IPS-15b (cell line): ENCODE data around the gene SP9.

Source experiments
- H3K27me3 ChIP-seq: one replicate; pipeline ENCODE4 v1.6.1; 2013; ENCODE audit warnings: low read length; ENCODE audit not compliant: control insufficient read depth, insufficient read depth
- H3K36me3 ChIP-seq: one replicate; pipeline ENCODE4 v1.6.1; 2013; ENCODE audit warnings: low read length; ENCODE audit not compliant: control insufficient read depth, insufficient read depth
- H3K4me1 ChIP-seq: one replicate; pipeline ENCODE4 v1.6.1; 2013; ENCODE audit warnings: mild to moderate bottlenecking, low read length; ENCODE audit not compliant: control insufficient read depth, insufficient read depth
- H3K4me3 ChIP-seq: one replicate; pipeline ENCODE4 v1.5.1; 2013; ENCODE audit warnings: low read depth, low read length
- H3K9ac ChIP-seq: one replicate; pipeline ENCODE4 v1.6.1; 2013; ENCODE audit warnings: low read depth, mild to moderate bottlenecking, low read length
- H3K9me3 ChIP-seq: one replicate; pipeline ENCODE4 v1.6.1; 2013; ENCODE audit warnings: mild to moderate bottlenecking, low read length; ENCODE audit not compliant: control insufficient read depth, insufficient read depth

The SP9 gene

DNA sequence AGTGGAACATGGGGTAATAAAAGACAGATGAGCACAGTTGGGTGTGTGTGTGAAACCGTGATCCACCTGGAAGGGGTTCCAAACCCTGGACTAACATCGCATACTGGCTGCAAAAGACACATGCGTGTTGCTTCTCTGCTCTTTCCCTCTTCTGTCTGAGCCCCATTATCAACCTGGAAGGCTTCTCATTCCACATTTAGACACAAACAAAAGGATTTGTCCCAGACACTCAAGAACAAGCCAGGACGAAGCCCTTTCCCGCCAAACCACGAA lies 7.0 kb upstream of the SP9 start:
- no peaks in the 10 kb centered on the region for H3K36me3 ChIP-seq
- H3K27me3 ChIP-seq = peaks cover 72% of the 10 kb centered on the region
- H3K4me1 ChIP-seq = peaks cover 28% of the 10 kb centered on the region
- peak overlapping the region; percentile 72 for H3K4me3 ChIP-seq
- H3K9me3 ChIP-seq = no peaks in the 10 kb centered on the region
- no peak overlapping the region for H3K9ac ChIP-seq

- peaks cover 77% of the 10 kb centered on the region for H3K27me3 ChIP-seq
- H3K4me3 ChIP-seq = peak overlapping the region; percentile 72
- H3K9ac ChIP-seq = no peak overlapping the region
- H3K9me3 ChIP-seq = no peaks in the 10 kb centered on the region
- no peaks in the 10 kb centered on the region for H3K36me3 ChIP-seq
- peaks cover 34% of the 10 kb centered on the region for H3K4me1 ChIP-seq
Measured at GRCh38 chr2:174328114-174328960, 6.4 kb upstream of the SP9 start.

- Histone ChIP-seq H3K9ac (no peak overlapping the region), H3K36me3 (no peaks in the 10 kb centered on the region), H3K9me3 (no peaks in the 10 kb centered on the region), H3K4me3 (peak overlapping the region; percentile 52), H3K27me3 (peaks cover 85% of the 10 kb centered on the region), H3K4me1 (peaks cover 42% of the 10 kb centered on the region)
Measured at GRCh38 chr2:174328961-174329715, 5.6 kb upstream of the SP9 start.

DNA sequence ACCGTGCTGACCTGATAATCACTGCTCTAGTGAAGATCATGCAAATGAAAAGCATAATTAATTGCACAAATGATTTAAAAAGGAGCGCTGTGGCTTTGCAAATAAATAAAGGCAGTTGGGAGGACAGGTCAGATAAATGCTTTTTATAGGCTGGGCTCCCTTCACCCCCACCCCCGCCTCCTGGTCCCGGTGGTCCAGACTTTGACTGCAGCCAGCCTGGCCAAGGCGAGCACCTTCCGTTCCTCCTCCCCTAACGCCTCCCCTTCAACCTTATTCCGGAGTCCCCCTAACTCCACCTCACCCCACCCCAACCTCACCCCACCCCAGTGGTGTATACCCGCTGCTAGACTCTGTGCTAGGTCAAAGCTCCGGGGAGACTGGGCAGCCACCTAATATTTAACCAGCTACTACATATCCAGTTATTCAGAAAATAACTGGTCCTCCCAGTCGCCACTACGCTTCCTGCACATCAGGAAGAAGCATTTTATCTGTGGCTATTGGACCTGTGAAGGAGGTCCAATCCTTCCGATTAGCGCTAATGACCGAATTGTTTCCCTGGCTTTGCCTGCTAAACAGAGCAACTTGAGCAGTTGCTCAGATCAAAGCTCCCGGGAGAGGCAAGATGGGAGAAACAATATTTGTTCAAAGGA lies 3.7 kb upstream of the SP9 start:
- Histone ChIP-seq H3K9ac (no peak overlapping the region), H3K4me1 (peaks cover 44% of the 10 kb centered on the region), H3K27me3 (peaks cover 90% of the 10 kb centered on the region), H3K9me3 (no peaks in the 10 kb centered on the region), H3K4me3 (peak overlapping the region; percentile 24), H3K36me3 (no peaks in the 10 kb centered on the region)

DNA sequence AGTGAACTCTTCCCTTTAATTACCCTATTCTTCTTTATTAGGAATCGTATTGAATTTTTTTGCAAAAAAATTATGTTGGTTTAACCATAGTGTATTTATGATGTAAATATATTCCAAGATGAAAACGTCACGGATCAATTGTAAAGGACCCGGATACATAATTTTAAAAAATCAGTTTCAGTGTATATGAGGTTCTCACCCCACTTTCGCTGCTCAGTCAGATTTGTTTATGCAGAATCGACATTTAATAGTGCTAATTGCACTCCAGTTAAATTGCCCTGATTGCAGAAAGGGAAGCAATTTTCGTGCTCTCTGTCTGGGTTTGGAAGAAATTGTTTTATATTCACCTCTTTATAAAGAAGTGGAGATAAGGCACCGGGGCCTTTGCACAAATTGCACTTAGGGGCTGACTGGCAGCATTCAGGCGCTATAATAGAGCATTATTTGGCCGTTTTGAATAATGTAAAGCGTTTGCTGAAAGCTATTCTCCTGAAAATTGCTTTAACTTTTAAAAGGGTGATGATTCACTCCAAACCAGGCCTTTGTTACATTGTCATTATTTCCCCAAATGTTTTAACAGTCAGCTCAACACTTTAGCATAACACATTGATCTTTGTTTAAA lies 3.0 kb upstream of the SP9 start:
- Histone ChIP-seq H3K9ac (no peak overlapping the region), H3K27me3 (peaks cover 93% of the 10 kb centered on the region), H3K4me3 (peak overlapping the region; percentile 36), H3K4me1 (peaks cover 44% of the 10 kb centered on the region), H3K9me3 (no peaks in the 10 kb centered on the region), H3K36me3 (no peaks in the 10 kb centered on the region)

DNA sequence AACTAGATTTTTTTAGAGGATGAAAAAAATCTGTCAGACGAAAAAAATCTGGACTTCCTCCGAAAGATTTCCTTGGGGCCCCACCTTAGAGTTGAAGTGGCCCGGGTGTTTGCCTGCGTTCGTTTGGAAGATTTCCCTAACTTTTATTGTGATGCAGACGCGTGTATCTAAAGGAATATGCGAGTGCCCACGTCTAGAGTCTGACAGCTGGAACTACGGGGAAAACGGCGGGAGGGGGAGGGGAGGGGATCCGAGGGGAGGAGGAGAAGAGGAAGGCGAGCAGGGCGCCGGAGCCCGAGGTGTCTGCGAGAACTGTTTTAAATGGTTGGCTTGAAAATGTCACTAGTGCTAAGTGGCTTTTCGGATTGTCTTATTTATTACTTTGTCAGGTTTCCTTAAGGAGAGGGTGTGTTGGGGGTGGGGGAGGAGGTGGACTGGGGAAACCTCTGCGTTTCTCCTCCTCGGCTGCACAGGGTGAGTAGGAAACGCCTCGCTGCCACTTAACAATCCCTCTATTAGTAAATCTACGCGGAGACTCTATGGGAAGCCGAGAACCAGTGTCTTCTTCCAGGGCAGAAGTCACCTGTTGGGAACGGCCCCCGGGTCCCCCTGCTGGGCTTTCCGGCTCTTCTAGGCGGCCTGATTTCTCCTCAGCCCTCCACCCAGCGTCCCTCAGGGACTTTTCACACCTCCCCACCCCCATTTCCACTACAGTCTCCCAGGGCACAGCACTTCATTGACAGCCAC lies 2.4 kb upstream of the SP9 start:
- H3K4me1 ChIP-seq = peaks cover 44% of the 10 kb centered on the region
- no peak overlapping the region for H3K9ac ChIP-seq
- no peaks in the 10 kb centered on the region for H3K9me3 ChIP-seq
- H3K27me3 ChIP-seq = peaks cover 92% of the 10 kb centered on the region
- no peaks in the 10 kb centered on the region for H3K36me3 ChIP-seq
- H3K4me3 ChIP-seq = peak overlapping the region; percentile 36

DNA sequence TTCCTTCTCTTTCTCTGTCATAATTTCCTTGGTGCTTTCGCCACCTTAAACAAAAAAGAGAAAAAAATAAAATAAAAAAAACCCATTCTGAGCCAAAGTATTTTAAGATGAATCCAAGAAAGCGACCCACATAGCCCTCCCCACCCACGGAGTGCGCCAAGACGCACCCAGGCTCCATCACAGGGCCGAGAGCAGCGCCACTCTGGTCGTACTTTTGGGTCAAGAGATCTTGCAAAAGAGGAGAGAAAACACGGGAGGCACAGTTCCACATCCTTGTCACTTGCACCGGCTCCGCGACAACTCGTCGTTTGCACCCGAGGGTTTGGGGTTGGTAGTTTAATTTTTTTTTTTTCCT lies 1.8 kb upstream of the SP9 start:
- peaks cover 92% of the 10 kb centered on the region for H3K27me3 ChIP-seq

DNA sequence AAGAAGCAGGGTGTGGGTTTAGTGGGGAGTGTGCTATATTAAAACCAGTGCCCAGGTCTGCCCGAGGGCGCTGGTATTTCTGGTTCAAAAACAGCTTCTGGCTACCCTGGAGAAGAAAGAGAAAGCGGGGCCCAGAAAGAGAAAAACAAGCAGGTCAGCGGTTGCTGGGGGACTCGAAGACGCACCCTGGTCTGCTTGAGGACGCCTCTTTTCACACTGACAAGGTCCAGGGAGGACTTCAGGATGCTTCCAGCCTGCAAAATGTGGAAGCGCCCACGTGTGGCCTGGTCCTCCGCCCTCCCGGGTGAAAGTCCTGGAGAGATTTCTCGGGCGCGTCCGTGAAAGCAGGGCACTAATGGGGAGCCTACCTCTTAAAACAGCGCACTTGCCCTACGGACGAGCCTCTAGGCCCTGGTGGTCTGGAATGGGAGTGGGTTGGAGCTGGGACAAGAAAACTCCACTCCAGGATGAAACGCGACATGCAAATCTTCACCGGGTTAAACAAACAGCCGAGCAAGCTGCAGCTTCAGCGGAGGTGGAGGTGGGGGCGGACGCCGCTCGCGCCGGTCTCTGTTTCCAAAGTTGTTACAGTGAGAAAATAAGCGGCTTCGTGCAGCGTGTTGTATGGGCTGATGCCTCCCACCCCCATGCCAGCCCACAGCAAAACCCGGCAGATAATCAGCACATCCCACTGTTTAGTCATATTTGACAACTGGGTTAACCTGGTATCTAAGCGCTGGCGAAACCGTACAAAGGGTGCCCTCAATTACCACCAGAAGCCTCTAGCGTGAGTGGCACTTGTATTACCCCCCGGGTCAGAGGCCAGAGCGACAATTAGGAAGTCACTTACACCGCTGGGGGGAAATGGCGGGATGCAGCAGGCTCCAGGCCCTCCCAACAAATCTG lies 1.1 kb upstream of the SP9 start:
- peaks cover 93% of the 10 kb centered on the region for H3K27me3 ChIP-seq

More for the DNA sequence above, 1.8 kb upstream of the SP9 start:
- Histone ChIP-seq H3K4me1 (peaks cover 44% of the 10 kb centered on the region), H3K9ac (no peak overlapping the region), H3K9me3 (no peaks in the 10 kb centered on the region), H3K36me3 (no peaks in the 10 kb centered on the region), H3K4me3 (peak overlapping the region; percentile 36)

GRCh38 chr2:174334278-174334715 lies 457 bp upstream of the SP9 start:
- Histone ChIP-seq H3K9me3 (no peaks in the 10 kb centered on the region), H3K36me3 (no peaks in the 10 kb centered on the region), H3K27me3 (peaks cover 92% of the 10 kb centered on the region), H3K9ac (no peak overlapping the region), H3K4me1 (peaks cover 40% of the 10 kb centered on the region), H3K4me3 (peak overlapping the region; percentile 36)

More for the DNA sequence above, 1.1 kb upstream of the SP9 start:
- no peak overlapping the region for H3K9ac ChIP-seq
- H3K4me1 ChIP-seq = peaks cover 44% of the 10 kb centered on the region
- no peaks in the 10 kb centered on the region for H3K36me3 ChIP-seq
- H3K4me3 ChIP-seq = peak overlapping the region; percentile 36
- no peaks in the 10 kb centered on the region for H3K9me3 ChIP-seq

DNA sequence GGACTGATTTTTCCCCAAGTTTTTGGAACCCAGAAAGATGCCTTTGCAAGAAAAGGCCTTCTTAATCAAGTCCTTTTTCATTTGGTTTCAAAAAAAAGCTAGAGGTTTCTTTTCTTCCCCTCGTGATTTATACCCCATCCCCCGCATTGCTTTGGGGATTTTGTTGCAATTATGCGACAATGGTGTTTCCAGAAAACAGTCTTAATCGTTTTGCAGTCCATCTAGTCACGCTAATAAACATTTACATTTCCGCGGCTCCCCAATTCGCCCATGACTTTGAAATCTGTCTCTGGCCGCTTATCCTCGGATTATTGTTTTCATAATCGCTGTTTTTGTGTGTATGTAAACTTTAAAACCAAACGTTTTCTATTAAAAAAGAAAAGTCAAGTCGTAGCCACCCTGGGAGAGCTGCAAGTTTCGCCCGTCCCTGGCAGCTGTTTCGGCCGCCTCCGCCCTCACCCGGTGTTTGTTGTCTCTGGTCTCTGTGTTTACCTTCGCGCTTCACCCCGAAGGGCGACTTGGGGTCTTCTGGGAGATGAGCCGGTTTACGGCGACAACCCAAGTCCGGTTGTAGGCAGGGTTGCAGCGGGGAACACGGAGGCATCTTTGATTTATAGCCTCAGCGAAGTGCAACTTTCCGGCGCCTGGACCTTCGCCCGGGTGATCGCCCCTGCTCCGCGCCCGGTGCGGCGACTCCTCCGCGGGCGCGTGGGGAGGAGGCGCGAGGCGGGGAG lies 667 bp downstream of the SP9 start:
- Histone ChIP-seq H3K9me3 (no peaks in the 10 kb centered on the region), H3K4me3 (peak overlapping the region; percentile 55), H3K27me3 (peaks cover 90% of the 10 kb centered on the region), H3K4me1 (peaks cover 31% of the 10 kb centered on the region), H3K36me3 (no peaks in the 10 kb centered on the region), H3K9ac (no peak overlapping the region)
